ENCODE measurements around the gene PITPNM1.

DNA sequence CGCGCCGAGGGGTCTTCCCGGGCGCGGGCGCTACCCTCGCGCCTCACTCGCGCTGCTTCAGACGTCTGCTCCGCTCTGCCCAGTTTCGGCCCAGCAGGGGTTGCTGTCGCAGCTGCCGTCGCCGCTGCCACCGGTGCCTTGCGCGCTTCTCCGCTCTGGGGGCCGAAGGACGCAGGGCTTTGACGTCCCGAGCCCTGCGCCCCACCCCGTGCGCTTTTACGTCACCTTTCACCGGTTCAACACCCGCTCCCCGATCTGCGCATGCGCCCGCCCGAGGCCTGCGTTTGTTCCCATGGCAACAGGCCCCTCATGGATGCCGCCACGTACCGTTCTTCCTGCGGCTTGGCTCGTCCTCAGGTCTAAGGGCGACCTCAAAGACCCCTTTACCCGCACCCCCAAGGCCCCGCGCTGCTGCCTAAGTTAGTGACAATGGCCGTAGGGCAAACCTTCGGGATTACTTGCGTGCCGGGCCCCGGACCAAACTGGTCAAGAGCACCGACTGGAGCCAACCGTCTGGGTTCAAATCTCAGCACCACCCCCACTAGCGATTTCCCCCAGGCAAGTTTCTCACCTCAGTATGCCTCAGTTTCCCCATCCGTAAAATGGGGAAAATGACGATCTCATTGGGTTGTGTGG, 3.4 kb upstream of the PITPNM1 start:
- TF ChIP-seq POLR2AphosphoS5 (IDR thresholded peaks at IDR 0.05; ENCODE audit: low read depth, low read length), result no peak; the same call in 1 of the 2 replicates
- peak in 1 of 2 experiments; percentile 85; a peak in 2 of 4 replicates for TF ChIP-seq POLR2A (IDR thresholded peaks at IDR 0.05; ENCODE audit: insufficient read depth in 1 of 2, low read depth in 2 of 2, low read length in 2 of 2)
- TF ChIP-seq JUN (CRISPR knock-in tag; IDR thresholded peaks at IDR 0.05), result no peak
- TF ChIP-seq, protein P1, sequence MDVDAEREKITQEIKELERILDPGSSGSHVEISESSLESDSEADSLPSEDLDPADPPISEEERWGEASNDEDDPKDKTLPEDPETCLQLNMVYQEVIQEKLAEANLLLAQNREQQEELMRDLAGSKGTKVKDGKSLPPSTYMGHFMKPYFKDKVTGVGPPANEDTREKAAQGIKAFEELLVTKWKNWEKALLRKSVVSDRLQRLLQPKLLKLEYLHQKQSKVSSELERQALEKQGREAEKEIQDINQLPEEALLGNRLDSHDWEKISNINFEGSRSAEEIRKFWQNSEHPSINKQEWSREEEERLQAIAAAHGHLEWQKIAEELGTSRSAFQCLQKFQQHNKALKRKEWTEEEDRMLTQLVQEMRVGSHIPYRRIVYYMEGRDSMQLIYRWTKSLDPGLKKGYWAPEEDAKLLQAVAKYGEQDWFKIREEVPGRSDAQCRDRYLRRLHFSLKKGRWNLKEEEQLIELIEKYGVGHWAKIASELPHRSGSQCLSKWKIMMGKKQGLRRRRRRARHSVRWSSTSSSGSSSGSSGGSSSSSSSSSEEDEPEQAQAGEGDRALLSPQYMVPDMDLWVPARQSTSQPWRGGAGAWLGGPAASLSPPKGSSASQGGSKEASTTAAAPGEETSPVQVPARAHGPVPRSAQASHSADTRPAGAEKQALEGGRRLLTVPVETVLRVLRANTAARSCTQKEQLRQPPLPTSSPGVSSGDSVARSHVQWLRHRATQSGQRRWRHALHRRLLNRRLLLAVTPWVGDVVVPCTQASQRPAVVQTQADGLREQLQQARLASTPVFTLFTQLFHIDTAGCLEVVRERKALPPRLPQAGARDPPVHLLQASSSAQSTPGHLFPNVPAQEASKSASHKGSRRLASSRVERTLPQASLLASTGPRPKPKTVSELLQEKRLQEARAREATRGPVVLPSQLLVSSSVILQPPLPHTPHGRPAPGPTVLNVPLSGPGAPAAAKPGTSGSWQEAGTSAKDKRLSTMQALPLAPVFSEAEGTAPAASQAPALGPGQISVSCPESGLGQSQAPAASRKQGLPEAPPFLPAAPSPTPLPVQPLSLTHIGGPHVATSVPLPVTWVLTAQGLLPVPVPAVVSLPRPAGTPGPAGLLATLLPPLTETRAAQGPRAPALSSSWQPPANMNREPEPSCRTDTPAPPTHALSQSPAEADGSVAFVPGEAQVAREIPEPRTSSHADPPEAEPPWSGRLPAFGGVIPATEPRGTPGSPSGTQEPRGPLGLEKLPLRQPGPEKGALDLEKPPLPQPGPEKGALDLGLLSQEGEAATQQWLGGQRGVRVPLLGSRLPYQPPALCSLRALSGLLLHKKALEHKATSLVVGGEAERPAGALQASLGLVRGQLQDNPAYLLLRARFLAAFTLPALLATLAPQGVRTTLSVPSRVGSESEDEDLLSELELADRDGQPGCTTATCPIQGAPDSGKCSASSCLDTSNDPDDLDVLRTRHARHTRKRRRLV (CRISPR knock-in tag; IDR thresholded peaks at IDR 0.05), result no peak
- TF ChIP-seq, protein P2, sequence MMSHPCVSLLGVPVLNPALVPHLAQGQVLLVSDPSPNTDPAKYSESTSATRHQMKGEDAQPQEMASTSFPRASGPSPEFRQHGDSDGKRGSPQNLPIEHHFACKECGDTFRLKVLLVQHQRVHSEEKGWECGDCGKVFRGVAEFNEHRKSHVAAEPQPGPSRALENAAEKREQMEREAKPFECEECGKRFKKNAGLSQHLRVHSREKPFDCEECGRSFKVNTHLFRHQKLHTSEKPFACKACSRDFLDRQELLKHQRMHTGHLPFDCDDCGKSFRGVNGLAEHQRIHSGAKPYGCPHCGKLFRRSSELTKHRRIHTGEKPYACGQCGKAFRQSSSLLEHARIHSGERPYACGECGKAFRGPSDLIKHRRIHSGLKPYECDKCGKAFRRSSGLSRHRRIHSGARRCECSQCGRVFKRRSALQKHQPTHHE (CRISPR knock-in tag; IDR thresholded peaks at IDR 0.05; ENCODE audit: borderline replicate concordance), result no peak

All from HepG2 (cell line).